KG1 (cell line): Measurements from ENCODE around the gene HNRNPU.

ENCODE experiments used
- DNase-seq: peaks from one replicate; lab custom pipeline; 2025; lab: John Stamatoyannopoulos, UW

The HNRNPU gene

DNA sequence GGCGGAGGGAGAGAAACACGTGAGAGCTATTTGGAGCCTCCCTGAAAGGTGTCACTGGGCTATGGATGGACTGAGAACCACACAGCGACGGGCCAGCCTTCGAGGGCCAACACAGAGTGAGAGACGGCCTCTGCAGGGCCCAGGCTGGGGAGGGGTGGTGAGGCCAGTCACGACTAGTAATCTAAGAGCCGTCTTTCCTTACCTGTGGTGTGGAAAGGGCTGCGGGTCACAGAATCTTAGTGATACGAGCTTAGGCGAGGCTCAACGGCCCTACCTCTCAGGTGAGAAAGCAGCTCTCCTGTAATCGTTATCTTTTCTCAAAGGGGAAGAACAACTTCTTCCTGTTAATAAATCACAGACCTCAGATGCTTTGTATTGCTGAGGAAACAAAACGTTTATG, 62.3 kb downstream of the HNRNPU start:
- DNase-seq: no peak

DNA sequence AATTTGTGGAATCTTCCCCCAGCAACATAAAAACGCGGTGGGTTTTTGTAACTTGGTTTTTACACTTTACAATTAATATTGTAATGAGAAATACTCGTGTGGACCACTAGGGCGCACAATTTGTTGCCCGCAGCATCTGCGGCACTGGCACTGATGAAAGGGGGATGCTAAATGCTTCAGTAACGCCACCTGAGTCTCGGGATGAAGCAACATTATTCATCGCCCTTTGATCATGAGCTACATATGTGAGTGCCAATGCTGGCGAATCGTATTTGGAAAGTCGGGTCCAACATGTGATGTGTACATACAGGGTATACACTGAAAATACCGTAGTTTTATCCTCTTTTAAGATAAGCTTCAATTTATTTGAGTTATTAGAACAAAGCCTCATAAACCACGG, 63.1 kb downstream of the HNRNPU start:
- no peak for DNase-seq

DNA sequence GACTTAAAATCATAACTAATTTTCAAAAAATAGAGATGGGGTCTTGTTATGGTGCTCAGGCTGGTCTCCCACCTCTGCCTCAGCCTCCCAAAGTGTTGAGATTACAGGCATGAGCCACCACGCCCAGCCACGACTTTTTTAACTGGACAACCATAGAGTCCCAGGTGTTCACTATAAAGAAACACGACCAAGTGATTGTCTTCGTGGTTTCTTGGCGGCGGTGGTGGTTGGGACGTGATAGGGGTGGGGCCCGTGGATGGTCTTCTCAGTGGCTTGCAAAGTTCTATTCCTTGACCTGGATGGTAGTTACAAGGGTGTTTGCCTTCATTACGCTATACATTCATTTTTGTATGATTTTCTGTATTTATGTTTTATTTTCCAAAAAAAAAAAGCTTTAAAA, 63.5 kb downstream of the HNRNPU start:
- no peak for DNase-seq
